WTC11 (cell line): ENCODE data around the gene TBC1D22A.

Source experiments
- CTCF ChIP-seq: fragments of 200-600 bp; IDR thresholded peaks from 2 replicates; pipeline ENCODE4 v1.8.0; 2022; ENCODE audit warnings: antibody characterized with exemption
- GABPB1 ChIP-seq: sonication (generic); formaldehyde crosslinking; IDR thresholded peaks from 2 replicates; pipeline ENCODE4 v1.8.1; 2023; ENCODE audit warnings: mild to moderate bottlenecking, missing genetic modification reagents
- GTF2I ChIP-seq: fragments of 250-450 bp; sonication (Bioruptor Pico); conservative IDR thresholded peaks from 2 replicates; pipeline ENCODE4 v1.4.0; 2021; ENCODE audit warnings: mild to moderate bottlenecking
- MAX ChIP-seq: sonication (generic); formaldehyde crosslinking; IDR thresholded peaks from 2 replicates; pipeline ENCODE4 v1.8.0; 2022; ENCODE audit warnings: mild to moderate bottlenecking, missing genetic modification reagents
- PRDM15 ChIP-seq: sonication (generic); formaldehyde crosslinking; IDR thresholded peaks from 2 replicates; pipeline ENCODE4 v1.8.0; 2022; ENCODE audit warnings: missing genetic modification reagents
- RELA ChIP-seq: sonication (generic); formaldehyde crosslinking; IDR thresholded peaks from 2 replicates; pipeline ENCODE4 v1.8.1; 2022; ENCODE audit warnings: missing genetic modification reagents, mild to moderate bottlenecking, borderline replicate concordance
- USF2 ChIP-seq: sonication (generic); formaldehyde crosslinking; IDR thresholded peaks from 2 replicates; pipeline ENCODE4 v1.8.1; 2023; ENCODE audit warnings: mild to moderate bottlenecking, missing genetic modification reagents, moderate library complexity
- ZBTB43 ChIP-seq: sonication (generic); formaldehyde crosslinking; IDR thresholded peaks from 2 replicates; pipeline ENCODE4 v1.8.1; 2023; ENCODE audit warnings: mild to moderate bottlenecking, missing genetic modification reagents
- ZNF138 ChIP-seq: sonication (generic); formaldehyde crosslinking; conservative IDR thresholded peaks from 2 replicates; pipeline ENCODE4 v1.8.1; 2022; ENCODE audit warnings: mild to moderate bottlenecking, moderate library complexity, missing genetic modification reagents
- ZNF232 ChIP-seq: sonication (generic); formaldehyde crosslinking; IDR thresholded peaks from 2 replicates; pipeline ENCODE4 v1.8.0; 2022; ENCODE audit warnings: mild to moderate bottlenecking, missing genetic modification reagents

GRCh38 chr22:47203554-47203991 is 441.1 kb downstream of the TBC1D22A start:
- TF ChIP-seq MAX (CRISPR knock-in tag), result no peak
- no peak for TF ChIP-seq CTCF
- TF ChIP-seq ZBTB43 (CRISPR knock-in tag), result no peak
- no peak for TF ChIP-seq GTF2I (CRISPR knock-in tag)
- no peak for TF ChIP-seq ZNF138 (CRISPR knock-in tag)
- no peak for TF ChIP-seq USF2
- no peak for TF ChIP-seq PRDM15 (CRISPR knock-in tag)
- no peak for TF ChIP-seq ZNF232 (CRISPR knock-in tag)
- TF ChIP-seq RELA (CRISPR knock-in tag), result no peak
- TF ChIP-seq GABPB1 (CRISPR knock-in tag), result no peak
